Measurements from ENCODE around the gene STN1.

DNA sequence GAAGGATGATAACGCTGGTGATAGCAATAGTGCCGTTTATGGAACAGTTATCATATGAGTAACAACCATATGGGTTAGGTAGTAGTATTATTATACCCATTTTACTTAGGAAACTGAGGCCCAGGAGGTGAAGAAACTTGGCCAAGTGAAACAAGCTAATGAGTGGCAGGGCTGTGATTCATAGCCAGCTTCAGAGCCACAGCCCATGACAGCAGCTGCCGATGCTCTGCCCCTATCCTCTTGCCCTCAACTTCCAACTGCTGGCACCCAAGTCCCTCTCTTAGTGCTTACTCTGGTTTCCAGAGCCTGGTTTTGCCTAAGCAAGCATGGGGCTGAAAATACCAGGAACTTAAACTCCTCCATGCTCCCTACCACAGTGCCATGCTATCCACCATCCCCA is 74.9 kb downstream of the STN1 start:
- TF ChIP-seq, protein P1, sequence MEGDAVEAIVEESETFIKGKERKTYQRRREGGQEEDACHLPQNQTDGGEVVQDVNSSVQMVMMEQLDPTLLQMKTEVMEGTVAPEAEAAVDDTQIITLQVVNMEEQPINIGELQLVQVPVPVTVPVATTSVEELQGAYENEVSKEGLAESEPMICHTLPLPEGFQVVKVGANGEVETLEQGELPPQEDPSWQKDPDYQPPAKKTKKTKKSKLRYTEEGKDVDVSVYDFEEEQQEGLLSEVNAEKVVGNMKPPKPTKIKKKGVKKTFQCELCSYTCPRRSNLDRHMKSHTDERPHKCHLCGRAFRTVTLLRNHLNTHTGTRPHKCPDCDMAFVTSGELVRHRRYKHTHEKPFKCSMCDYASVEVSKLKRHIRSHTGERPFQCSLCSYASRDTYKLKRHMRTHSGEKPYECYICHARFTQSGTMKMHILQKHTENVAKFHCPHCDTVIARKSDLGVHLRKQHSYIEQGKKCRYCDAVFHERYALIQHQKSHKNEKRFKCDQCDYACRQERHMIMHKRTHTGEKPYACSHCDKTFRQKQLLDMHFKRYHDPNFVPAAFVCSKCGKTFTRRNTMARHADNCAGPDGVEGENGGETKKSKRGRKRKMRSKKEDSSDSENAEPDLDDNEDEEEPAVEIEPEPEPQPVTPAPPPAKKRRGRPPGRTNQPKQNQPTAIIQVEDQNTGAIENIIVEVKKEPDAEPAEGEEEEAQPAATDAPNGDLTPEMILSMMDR (IDR thresholded peaks at IDR 0.05) = no peak
- TF ChIP-seq POLR2AphosphoS5 (IDR thresholded peaks at IDR 0.05) = no peak
